ENCODE measurements around the gene DGKZ.

The DGKZ gene

GRCh38 chr11:46330154-46330553 lies 17.1 kb upstream of the DGKZ start:
- no peak for DNase-seq

DNA sequence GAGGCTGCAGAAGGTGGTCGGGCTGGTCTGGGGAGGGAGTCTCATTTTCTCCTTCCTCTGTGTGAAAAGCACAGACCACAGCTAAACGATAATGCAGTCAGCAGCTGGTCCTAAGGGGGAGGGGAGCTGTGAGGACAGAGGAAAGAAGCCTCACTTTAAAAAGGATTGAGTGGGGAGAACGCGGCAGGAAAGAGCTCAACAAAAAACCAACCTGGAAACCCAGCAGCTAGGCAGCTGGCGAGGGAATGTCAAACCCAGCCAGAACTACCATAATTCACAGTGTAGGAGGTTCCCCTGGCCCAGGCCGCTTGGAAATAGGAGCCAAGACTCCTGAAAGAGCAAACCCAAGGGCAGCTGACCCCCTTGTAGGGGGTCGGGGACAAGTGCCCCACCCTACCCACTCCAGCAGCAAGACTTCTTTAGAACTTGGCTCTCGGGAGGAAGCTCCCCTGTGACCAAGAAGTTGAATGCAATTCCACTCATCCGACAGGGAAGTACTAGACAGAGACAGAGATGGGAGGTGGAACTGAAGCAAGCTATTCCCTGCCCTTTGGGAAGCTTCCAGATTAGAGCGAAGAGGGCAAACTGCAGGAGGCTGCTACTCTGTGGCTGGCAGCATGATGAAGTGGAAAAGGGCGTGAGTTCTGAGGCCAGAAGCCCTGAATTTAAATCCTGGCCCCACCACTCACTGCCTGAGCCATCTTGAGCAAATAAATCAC lies 16.5 kb upstream of the DGKZ start:
- DNase-seq, result no peak

DNA sequence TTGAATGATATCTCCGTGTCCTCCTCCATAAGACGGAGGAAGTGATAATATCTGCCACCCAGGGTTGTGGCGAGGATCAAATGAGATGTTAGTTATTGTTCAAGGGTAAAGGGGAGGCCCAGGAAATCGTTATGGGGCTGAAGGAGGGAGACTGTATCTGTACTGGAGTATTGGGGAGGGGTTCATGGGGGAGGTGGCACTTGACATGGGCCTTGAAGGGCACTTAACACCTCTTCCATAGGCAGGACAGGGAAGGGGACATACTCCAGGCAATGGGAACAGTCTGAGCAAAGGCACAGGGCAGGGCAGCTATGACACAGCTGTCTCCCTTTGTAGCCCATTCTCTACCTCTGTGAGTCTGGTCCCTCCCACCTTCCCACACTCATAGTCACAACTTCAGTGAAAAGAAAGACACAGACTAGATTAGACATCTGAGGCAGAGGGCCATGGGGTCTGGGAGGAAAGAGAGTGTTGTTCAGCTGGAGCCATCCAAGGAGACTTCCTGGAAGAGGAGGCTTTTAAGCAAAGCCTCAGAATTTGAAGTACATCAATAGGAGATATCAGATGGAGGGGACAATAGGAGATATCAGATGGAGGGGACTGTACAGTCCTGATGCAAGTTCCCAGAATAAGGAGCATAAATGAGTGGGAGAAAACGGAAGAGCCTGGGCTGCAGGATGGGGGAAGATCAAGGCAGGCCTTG lies 15.8 kb upstream of the DGKZ start:
- peak; percentile 61 to 67 for DNase-seq

DNA sequence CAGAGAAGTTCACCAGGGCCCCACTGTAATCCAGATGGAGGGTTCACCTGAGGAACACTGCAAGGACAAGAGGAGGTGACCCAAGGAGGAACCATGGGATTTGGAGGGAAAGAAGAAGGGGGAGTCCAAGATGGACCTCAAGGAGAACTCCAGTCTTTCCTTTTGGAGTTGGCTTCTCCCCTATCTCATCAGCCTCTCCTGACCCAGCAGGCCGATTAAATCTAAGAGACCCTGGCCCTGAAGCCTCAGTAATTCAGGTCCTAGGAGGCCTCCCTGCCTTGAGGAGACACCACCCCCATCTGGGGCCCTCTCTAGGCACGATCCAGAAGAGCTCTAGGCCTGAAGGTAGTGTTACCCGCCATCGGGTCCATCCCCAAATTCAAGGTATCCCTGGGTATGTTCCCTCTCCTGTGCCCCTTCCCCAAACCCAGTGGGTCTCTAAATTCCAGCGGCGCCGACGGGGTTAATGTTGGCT lies 15.1 kb upstream of the DGKZ start:
- DNase-seq, result no peak

- DNase-seq, result peak in 1 of 2 experiments; percentile 70
Observed at GRCh38 chr11:46332568-46333393, 14.5 kb upstream of the DGKZ start.

DNA sequence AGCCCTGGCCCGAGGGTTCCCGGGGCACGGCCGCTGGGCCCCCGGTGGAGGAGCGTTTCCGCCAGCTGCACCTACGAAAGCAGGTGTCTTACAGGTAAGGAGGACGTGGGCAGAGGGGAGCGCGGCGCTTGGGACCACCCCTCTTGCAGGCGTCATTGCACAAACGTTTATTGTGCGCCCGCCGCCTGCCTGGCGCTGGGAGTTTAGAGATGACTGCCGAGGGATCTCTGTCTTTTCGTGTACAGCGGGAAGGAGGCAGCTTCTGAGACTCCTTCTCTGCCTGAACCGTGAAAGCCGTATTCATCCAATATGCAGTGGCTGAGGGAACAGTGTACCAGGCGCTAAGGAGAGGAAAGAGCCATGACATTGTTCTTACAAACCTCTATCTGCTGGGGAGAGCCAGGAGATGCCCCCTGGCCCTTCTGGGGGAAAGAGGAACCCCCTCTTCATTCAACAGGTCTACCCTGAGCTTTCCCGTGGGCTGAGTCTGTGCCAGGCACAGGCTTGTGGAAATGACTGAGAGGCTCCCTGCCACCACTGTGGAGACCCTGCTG lies 13.8 kb upstream of the DGKZ start:
- peak in 1 of 2 experiments; percentile 59 for DNase-seq

DNA sequence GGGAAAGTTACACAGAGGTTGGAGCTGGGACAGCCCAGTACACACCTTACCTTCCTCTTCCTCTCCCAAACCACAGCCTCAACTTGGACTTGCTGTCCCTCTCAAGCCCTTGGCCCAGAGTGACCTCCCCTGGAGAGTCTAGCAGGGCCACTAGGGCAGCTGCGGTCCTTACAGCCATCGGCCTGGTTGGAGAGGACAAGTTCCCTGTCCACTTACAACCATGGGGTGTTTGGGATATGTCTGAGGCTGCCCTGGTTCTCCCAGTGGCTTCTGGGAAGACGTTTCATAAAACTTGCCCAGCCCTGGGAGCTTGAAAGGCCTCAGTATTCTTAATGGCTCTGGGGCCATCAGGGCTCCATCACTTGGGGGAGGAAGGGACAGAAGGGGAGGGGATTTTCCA lies 13.1 kb upstream of the DGKZ start:
- no peak for DNase-seq

DNA sequence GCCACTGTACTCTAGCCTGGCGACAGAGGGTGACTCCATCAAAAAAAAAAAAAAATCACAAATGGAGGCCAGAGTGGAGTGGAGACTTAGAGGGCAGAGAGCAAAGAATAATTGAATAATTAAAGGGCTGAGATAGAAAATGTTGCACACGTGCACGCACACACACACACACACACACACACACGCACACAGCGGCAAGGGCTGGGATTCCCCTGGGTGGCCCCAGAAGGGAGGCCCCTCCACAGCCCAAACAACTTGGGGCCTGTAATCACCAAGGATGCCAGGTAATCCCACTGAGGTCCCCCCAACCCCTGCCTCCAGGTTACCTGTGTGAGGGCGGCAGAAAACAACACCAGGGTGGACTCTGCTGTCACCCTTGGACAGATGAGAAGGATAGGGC lies 12.0 kb upstream of the DGKZ start:
- no peak for DNase-seq

GRCh38 chr11:46335890-46336562 lies 11.2 kb upstream of the DGKZ start:
- no peak for DNase-seq

- no peak for DNase-seq
Observed at GRCh38 chr11:46336563-46337180, 10.6 kb upstream of the DGKZ start.

GRCh38 chr11:46337626-46338345 lies 9.5 kb upstream of the DGKZ start:
- DNase-seq, result no peak

GRCh38 chr11:46338636-46338987 lies 8.7 kb upstream of the DGKZ start:
- no peak for DNase-seq

GRCh38 chr11:46338988-46339666 lies 8.1 kb upstream of the DGKZ start:
- DNase-seq, result no peak

DNA sequence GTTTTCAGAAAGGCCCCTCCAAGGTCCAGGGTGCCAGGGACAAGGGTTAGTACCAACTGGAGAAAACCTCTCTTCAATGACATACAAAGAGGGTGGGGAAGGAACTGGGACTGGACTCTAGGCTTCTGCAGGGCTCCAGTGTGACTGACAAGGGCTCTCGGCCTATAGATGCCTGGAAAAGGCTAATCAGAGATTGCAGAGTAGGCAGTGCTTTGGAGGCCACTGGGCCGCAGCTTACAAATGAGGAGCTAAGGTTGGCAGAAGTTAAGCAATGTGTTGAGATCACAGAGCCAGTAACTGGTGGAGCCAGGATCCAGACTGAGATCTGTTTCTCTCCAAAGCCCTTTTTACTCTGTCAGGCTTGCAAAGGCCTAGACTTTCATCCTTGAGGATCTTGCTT lies 7.4 kb upstream of the DGKZ start:
- no peak for DNase-seq

DNA sequence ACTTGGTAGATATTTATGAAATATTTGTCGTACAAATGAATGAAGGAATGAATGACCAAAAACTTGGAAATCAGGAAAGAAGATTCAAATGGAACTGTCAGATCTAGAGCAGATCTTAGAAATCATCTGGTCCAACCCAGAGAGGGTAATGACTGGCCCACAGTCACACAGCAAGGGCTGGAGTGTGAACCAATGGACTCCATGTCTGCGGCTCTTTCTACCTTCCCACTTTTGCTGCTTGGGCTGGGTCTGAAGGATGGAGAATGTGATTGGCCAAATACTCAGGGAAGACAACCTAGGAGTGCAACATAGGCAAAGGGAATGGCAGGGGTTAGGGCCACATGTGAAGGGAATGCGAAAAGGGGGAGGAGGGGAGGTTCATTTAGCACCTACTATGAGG lies 5.8 kb upstream of the DGKZ start:
- DNase-seq, result no peak

DNA sequence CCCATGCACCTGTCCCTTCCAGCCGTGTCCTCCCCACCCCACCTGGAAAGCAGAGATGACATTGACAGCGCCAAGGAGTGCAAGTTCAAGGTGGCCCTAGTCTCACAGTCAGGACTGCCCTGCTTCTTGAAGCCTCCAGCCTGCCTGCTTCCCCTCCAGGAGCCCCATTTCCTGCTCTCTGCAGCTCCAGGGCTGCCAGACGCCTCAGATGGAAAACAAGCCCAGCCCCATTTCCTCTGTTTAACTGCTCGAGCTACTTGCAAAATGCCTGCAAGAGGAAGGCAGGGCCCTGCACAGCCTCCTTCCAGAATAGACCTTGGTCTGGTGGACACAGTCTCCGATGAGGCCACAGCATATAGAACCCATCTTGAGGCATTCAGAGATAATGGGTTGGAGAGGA lies 5.0 kb upstream of the DGKZ start:
- no peak for DNase-seq

GRCh38 chr11:46343520-46343919 lies 3.7 kb upstream of the DGKZ start:
- no peak for DNase-seq

- DNase-seq, result no peak
Observed at GRCh38 chr11:46345131-46345597, 2.1 kb upstream of the DGKZ start.

DNA sequence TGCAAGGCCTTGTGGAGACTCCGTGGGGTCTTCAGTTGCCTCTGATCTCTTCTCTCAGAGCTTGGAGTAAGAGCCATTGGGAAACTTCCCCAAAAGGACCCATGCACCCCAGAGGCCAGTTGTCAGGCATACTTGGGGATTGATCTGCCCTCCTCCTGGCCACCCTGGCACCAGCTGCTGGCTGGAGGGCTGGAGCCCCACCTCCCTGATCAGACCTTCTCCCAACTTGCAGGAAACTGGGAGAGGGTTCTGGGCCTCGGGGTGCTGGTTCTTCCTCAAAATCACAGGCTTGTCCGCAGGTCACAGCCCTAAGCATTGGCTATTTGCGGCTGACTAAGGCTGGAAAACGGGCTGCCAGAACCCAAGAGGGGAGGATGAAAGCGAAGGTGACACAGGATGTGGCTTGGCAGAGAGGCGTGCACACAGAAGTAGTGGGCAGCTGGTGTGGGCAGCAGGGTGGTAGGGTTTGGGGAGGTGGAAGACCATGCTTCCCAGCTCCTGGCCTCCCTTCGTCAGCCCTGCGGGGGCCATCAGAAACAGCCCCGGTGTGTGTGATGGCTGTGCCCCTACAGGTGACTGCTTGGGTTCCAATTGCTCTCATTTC lies 1.3 kb upstream of the DGKZ start:
- DNase-seq, result peak; percentile 62 to 64

DNA sequence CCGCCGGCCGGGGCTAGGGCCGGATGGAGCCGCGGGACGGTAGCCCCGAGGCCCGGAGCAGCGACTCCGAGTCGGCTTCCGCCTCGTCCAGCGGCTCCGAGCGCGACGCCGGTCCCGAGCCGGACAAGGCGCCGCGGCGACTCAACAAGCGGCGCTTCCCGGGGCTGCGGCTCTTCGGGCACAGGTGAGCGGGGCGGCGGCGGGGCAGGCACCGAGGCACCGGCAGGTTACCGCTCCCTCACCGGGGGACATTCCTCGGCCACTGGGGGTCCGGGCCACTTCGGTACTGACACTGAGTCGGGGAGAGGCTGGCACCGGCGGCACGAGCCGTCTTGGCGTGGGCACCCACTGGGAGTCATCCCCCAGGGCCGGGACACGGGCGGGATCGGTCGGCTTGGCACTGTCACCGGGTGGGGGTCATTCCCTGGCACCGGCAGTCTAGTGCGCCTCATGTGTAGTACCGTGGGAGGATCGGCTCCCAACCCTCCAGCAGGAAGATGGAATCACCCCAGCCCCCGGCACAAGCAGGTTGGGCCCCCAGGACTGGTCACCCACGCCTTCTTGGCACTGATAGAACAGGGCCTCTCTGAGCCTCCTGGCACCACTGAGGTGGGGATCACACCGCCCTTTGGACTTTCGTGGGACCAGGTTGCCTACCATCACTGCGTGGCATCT lies 511 bp downstream of the DGKZ start:
- peak; percentile 56 to 57 for DNase-seq

Measured in activated T-cell treated with anti-CD3 and anti-CD28 coated beads, Interleukin-2, amount 50 U/mL, for 48 hours (primary cell).